Activated CD8-positive, alpha-beta T cell treated with anti-CD3 and anti-CD28 coated beads for 36 hours (primary cell): ENCODE results near the gene ANKDD1B. TPM values are rescaled to one million over a fixed set of nuclear protein-coding genes. Genes with fewer than 3 reads are reported as not detected.

ENCODE experiments used
- ATAC-seq: fragments of 200-7000 bp; cut with Tn5 transposase; one replicate; pipeline ENCODE4 v1.10.0; 2021; ENCODE audit warnings: mild to moderate bottlenecking, moderate library complexity
- CTCF ChIA-PET: fragments of 350-600 bp; sonication (Branson Sonifier 250); formaldehyde crosslinking; loops from one replicate; lab custom pipeline; 2021; ENCODE audit warnings: antibody characterized with exemption; lab: Charles Lee
- POLR2A ChIA-PET: fragments of 350-600 bp; sonication (Branson Sonifier 250); formaldehyde crosslinking; loops from one replicate; lab custom pipeline; 2021; ENCODE audit warnings: antibody characterized with exemption; lab: Charles Lee
- DNase-seq: peaks from one replicate; pipeline ENCODE4 v3.0.0-alpha.2; 2020
- H3K27ac Mint-ChIP-seq: one replicate; pipeline ENCODE4 v1.8.0; 2021; ENCODE audit warnings: mild to moderate bottlenecking, mixed read lengths
- H3K27me3 Mint-ChIP-seq: one replicate; pipeline ENCODE4 v1.8.0; 2021; ENCODE audit warnings: mixed read lengths
- H3K36me3 Mint-ChIP-seq: one replicate; pipeline ENCODE4 v1.8.0; 2021; ENCODE audit warnings: low read depth, mixed read lengths
- H3K4me1 Mint-ChIP-seq: one replicate; pipeline ENCODE4 v1.8.0; 2021; ENCODE audit warnings: low read depth, mixed read lengths
- H3K4me3 Mint-ChIP-seq: one replicate; pipeline ENCODE4 v1.8.0; 2021; ENCODE audit warnings: mild to moderate bottlenecking, moderate library complexity, mixed read lengths
- H3K9me3 Mint-ChIP-seq: one replicate; pipeline ENCODE4 v1.8.0; 2021; ENCODE audit warnings: mixed read lengths
- CTCF ChIP-seq: fragments of 200-600 bp; IDR thresholded peaks from one replicate; pipeline ENCODE4 v1.8.0; 2022; ENCODE audit warnings: antibody characterized with exemption, mild to moderate bottlenecking
- intact Hi-C: fragments of 100-400 bp; cut with micrococcal nuclease; formaldehyde crosslinking; loops from one replicate; pipeline ENCODE4 v1.10.0; 2022
- total RNA-seq, 2 experiments: library from RNA; stranded (reverse); gene quantifications; one replicate each; pipeline ENCODE4 v1.2.3, GENCODE V29; 2021

ANKDD1B gene
- total RNA-seq, 2 experiments from 2014 or later = not detected

GRCh38 chr5:75706775-75707174 is 95.5 kb downstream of the ANKDD1B start:
- H3K27me3 Mint-ChIP-seq = no peaks in the 10 kb centered on the region
- no peak overlapping the region for H3K4me3 Mint-ChIP-seq
- no peak for TF ChIP-seq CTCF
- no peak overlapping the region for H3K27ac Mint-ChIP-seq
- POLR2A ChIA-PET = interaction anchor here (0.6 to 1.0 kb wide), 2 partner anchors 10 to 25 kb away, joined by 3 read pairs; no protein-coding TSS in a partner anchor
- H3K4me1 Mint-ChIP-seq = peaks cover 13% of the 10 kb centered on the region
- H3K9me3 Mint-ChIP-seq = no peaks in the 10 kb centered on the region
- no peak for ATAC-seq
- no peak for DNase-seq
- H3K36me3 Mint-ChIP-seq = peaks cover 32% of the 10 kb centered on the region
- intact Hi-C loops = no loop called here
- CTCF ChIA-PET = no interaction called here

GRCh38 chr5:75707911-75708509 is 96.8 kb downstream of the ANKDD1B start:
- POLR2A ChIA-PET = no interaction called here
- intact Hi-C loops = no loop called here
- CTCF ChIA-PET = interaction anchor here (0.7 kb wide), 1 partner anchor 9 kb away, joined by 4 read pairs; the partner anchor contains the start of gene POC5
- Mint-ChIP-seq H3K27ac (peak overlapping the region; percentile 11), H3K36me3 (peaks cover 21% of the 10 kb centered on the region), H3K4me3 (no peak overlapping the region), H3K4me1 (peaks cover 17% of the 10 kb centered on the region), H3K9me3 (no peaks in the 10 kb centered on the region), H3K27me3 (no peaks in the 10 kb centered on the region)
- no peak for ATAC-seq
- no peak for DNase-seq
- no peak for TF ChIP-seq CTCF

GRCh38 chr5:75710637-75711036 is 99.4 kb downstream of the ANKDD1B start:
- Mint-ChIP-seq H3K27me3 (no peaks in the 10 kb centered on the region), H3K9me3 (no peaks in the 10 kb centered on the region), H3K36me3 (peaks cover 24% of the 10 kb centered on the region), H3K27ac (no peak overlapping the region), H3K4me3 (no peak overlapping the region), H3K4me1 (peaks cover 35% of the 10 kb centered on the region)
- ATAC-seq (no peak), DNase-seq (no peak)
- CTCF ChIA-PET = no interaction called here
- intact Hi-C loops = no loop called here
- TF ChIP-seq CTCF = no peak
- POLR2A ChIA-PET = no interaction called here

- no peak for ATAC-seq
- no peak for DNase-seq
- Mint-ChIP-seq H3K9me3 (no peaks in the 10 kb centered on the region), H3K36me3 (peaks cover 24% of the 10 kb centered on the region), H3K27me3 (no peaks in the 10 kb centered on the region), H3K27ac (no peak overlapping the region), H3K4me3 (no peak overlapping the region), H3K4me1 (peaks cover 35% of the 10 kb centered on the region)
- ChIA-PET POLR2A (no interaction called here), CTCF (no interaction called here)
- intact Hi-C loops = no loop called here
- TF ChIP-seq CTCF = no peak
These were observed 99.9 kb downstream of the ANKDD1B start for GRCh38 chr5:75711151-75711550.

- DNase-seq (no peak), ATAC-seq (no peak)
- CTCF ChIA-PET = no interaction called here
- Mint-ChIP-seq H3K9me3 (no peaks in the 10 kb centered on the region), H3K27me3 (no peaks in the 10 kb centered on the region), H3K4me1 (peaks cover 34% of the 10 kb centered on the region), H3K4me3 (no peak overlapping the region), H3K27ac (no peak overlapping the region), H3K36me3 (peaks cover 24% of the 10 kb centered on the region)
- POLR2A ChIA-PET = no interaction called here
- intact Hi-C loops = no loop called here
- TF ChIP-seq CTCF = no peak
These were observed 100.8 kb downstream of the ANKDD1B start for GRCh38 chr5:75712091-75712490.
